Muscle of leg (tissue), 11 donors: ENCODE measurements around the gene TRMT44. TPM values are rescaled to one million over a fixed set of nuclear protein-coding genes. Genes with fewer than 3 reads are reported as not detected.
"Not testable (repeated sequence)": the region's sequence is repeated elsewhere in the genome, so short reads cannot be mapped to it uniquely, and the experiment has no call there.

ENCODE experiments used
- DNase-seq: peaks from one replicate; pipeline ENCODE4 v3.0.0; 2013
- H3K27ac ChIP-seq: one replicate; pipeline ENCODE4 v1.5.1; 2013; ENCODE audit warnings: mild to moderate bottlenecking, low read length, control low read depth
- H3K27me3 ChIP-seq: one replicate; pipeline ENCODE4 v1.6.1; 2013; ENCODE audit warnings: low read length; ENCODE audit not compliant: control insufficient read depth, insufficient read depth
- H3K36me3 ChIP-seq: one replicate; pipeline ENCODE4 v1.6.1; 2013; ENCODE audit warnings: low read length; ENCODE audit not compliant: control insufficient read depth, insufficient read depth
- H3K4me1 ChIP-seq: one replicate; pipeline ENCODE4 v1.6.1; 2013; ENCODE audit warnings: low read length; ENCODE audit not compliant: control insufficient read depth, insufficient read depth
- H3K4me3 ChIP-seq: one replicate; pipeline ENCODE4 v1.5.1; 2013; ENCODE audit warnings: low read length, control low read depth
- H3K9me3 ChIP-seq: replicated peaks from 2 replicates; pipeline ENCODE4 v1.6.1; 2013; ENCODE audit warnings: low read depth, low read length; ENCODE audit not compliant: control insufficient read depth
- WGBS: methylation state at CpG from one replicate; pipeline ENCODE4 v1.1.5; 2013; ENCODE audit warnings: missing lambda C conversion rate; ENCODE audit not compliant: insufficient coverage; 5-methylcytosine and 5-hydroxymethylcytosine counted together
- polyA plus RNA-seq, 8 donors: library from polyadenylated mRNA; unstranded; fragments of 120-200 nt; gene quantifications; one replicate each; pipeline versions ENCODE4 v1.2.1 to v1.2.3, GENCODE V29; 2013; ENCODE audit warnings: inconsistent platforms in 1 of 8, low replicate concordance in 1 of 8; ENCODE audit not compliant: insufficient read length in 8 of 8, insufficient read depth in 1 of 8
- total RNA-seq: library from RNA; stranded (reverse); fragments of 120-200 nt; gene quantifications from one replicate; pipeline ENCODE4 v1.2.4, GENCODE V29; 2013

TRMT44 gene
- total and polyA plus RNA-seq, 9 donors, result 8.1 to 13.9 (median 10.3) TPM

DNA sequence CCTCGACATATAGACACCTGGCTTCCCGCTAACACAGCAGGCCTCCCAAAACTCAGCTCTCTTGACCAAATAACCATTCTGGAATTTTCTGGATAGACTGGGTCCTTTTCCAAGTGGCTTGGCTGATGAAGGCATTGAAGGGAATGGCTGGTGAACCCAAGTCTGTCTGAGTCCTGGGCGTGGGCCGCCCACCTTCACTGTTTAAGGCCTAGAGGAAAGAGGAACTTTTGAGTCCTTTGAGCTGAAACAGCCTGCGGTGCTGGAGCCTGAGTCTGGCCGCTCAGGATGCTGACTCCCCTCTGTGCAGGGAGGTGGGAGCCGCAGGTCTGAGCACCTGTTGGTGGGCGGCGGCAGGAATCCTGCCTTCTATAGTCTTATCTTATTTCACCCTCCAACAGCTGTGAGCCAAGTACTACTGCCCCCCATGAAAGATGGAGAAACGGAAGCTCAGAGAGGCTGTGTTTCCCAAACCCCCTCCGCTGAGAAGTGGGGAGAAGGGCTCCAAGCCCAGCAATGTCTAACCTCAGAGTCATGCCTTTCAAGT is 23.4 kb upstream of the TRMT44 start:
- Histone ChIP-seq H3K4me3 (no peak overlapping the region), H3K36me3 (peaks cover 24% of the 10 kb centered on the region), H3K9me3 (no peaks in the 10 kb centered on the region), H3K4me1 (peaks cover 3% of the 10 kb centered on the region), H3K27ac (no peak overlapping the region), H3K27me3 (no peaks in the 10 kb centered on the region)
- DNase-seq, result no peak
- 79% methylated on average over 4 of the region's 11 CpGs for WGBS

DNA sequence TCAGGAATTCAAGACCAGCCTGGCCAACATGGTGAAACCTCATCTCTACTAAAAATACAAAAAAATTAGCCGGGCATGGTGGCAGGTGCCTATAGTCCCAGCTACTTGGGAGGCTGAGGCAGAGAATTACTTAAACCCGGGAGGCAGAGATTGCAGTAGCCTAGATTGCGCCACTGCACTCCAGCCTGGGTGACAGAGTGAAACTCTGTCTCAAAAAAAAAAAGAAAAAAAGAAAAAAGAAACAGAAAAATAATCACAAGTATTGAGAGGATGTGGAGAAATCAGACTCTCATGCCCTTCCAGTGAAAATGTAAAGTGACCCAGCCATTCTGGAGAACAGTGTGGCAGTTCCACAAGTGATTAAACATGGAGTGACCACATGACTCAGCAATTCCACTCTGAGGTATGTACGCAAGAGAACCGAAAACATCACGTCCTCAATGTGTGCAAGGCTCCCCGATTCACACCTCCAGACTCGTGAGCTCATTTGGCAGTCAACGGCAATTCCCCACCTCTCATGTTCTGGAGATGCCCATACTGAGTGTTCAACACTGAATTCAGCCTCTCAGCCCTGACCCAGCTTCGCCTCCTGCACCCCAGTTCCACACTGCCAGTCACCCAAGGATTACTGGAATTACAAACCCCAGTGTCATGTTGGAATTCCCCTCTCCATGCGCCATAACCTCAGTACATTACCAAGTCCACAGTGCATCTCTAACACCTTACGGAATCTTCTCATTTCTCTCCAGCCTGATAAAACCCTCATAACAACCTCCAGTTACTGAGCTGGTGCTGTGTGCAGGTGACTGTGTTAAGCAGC is 21.1 kb upstream of the TRMT44 start:
- WGBS, result 90% methylated on average over 7 of the region's 12 CpGs
- no peaks in the 10 kb centered on the region for H3K9me3 ChIP-seq
- no peak overlapping the region for H3K4me3 ChIP-seq
- no peak for DNase-seq
- H3K36me3 ChIP-seq, result peaks cover 14% of the 10 kb centered on the region
- no peaks in the 10 kb centered on the region for H3K27me3 ChIP-seq
- peaks cover 3% of the 10 kb centered on the region for H3K4me1 ChIP-seq
- H3K27ac ChIP-seq, result no peak overlapping the region

DNA sequence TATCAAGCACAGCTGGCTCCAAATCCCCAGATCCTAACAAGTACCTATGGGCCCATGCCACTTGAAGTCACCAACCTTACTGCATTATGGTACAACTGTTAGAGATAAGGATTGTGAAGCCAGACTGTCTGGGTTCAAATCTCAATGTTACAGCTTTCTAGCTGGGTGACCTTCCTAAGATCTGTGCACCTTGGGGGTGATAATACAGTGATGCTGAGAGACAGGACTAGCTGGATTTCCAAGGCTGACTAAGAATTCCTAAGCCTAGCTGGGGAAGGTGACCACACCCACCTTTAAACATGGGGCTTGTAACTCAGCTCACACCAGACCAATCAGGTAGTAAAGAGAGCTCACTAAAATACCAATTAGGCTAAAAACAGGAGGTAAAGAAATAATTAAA is 20.4 kb upstream of the TRMT44 start:
- H3K36me3 ChIP-seq, H3K9me3 ChIP-seq, H3K4me3 ChIP-seq, H3K27me3 ChIP-seq, H3K27ac ChIP-seq, DNase-seq, H3K4me1 ChIP-seq: not testable (repeated sequence)

DNA sequence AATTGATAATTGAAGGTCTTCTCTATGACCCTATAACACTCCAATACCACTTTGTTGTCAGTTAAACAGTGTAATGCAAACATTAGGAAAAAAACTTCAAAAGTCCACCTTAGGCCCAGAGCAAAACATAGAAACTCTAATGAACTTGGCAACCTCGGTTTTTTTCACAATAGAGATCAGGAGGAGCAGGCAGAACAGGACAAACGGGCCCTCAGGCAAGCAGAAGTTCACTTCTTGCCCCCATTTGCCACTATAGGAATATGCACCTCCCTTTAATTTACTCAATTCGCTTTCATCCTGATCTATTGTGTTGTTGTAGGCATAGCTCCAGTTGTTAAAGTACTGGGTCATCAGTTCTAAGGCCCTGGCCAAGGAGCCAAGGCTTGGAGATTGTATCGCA is 18.2 kb upstream of the TRMT44 start:
- WGBS, result 89% methylated on average over 1 of the region's 4 CpGs
- H3K27ac ChIP-seq, result no peak overlapping the region

GRCh38 chr4:8422786-8423185 is 17.8 kb upstream of the TRMT44 start:
- Histone ChIP-seq H3K4me1 (peaks cover 15% of the 10 kb centered on the region), H3K4me3 (no peak overlapping the region), H3K27ac (no peak overlapping the region), H3K9me3 (no peaks in the 10 kb centered on the region), H3K36me3 (no peaks in the 10 kb centered on the region), H3K27me3 (no peaks in the 10 kb centered on the region)
- 100% methylated on average over 2 of the region's 5 CpGs for WGBS
- DNase-seq, result no peak

More for the DNA sequence above, 18.2 kb upstream of the TRMT44 start:
- H3K4me3 ChIP-seq, result no peak overlapping the region
- no peaks in the 10 kb centered on the region for H3K27me3 ChIP-seq
- DNase-seq, result no peak
- no peaks in the 10 kb centered on the region for H3K9me3 ChIP-seq
- H3K4me1 ChIP-seq, result peaks cover 11% of the 10 kb centered on the region
- no peaks in the 10 kb centered on the region for H3K36me3 ChIP-seq

GRCh38 chr4:8427262-8427661 is 13.3 kb upstream of the TRMT44 start:
- no peaks in the 10 kb centered on the region for H3K27me3 ChIP-seq
- peak overlapping the region; percentile 94 for H3K27ac ChIP-seq
- H3K36me3 ChIP-seq, result no peaks in the 10 kb centered on the region
- WGBS, result 83% methylated on average over 13 of the region's 17 CpGs
- H3K4me1 ChIP-seq, result peaks cover 22% of the 10 kb centered on the region
- peak overlapping the region; percentile 80 for H3K4me3 ChIP-seq
- DNase-seq, result no peak
- no peaks in the 10 kb centered on the region for H3K9me3 ChIP-seq

DNA sequence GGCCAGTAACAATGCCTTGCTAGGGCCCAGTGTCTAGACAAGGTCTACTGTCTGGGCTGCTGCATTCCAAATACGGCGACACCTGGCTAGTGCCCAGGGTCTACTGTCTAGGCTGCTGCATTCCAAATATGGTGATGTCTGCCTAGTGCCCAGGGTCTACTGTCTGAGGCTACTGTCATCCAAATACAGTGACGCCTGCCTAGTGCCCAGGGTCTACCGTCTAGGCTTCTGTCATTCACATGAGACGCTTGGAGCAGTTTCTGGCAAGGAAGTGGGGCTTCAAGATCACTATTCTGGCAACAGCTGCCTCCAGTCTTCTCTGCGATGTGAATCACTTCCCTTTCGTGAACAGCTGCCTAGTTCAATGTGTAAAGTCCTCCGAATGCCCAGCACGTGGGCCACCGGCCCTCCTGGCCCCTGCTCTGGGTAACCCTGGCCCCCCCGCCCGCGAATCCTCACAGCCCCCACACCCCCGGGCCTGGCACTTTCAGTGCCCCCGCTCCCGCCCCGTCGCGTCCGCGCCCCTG is 12.8 kb upstream of the TRMT44 start:
- no peaks in the 10 kb centered on the region for H3K36me3 ChIP-seq
- WGBS, result 1% methylated on average over 16 of the region's 21 CpGs
- no peaks in the 10 kb centered on the region for H3K9me3 ChIP-seq
- peak overlapping the region; percentile 94 for H3K27ac ChIP-seq
- DNase-seq, result peak; percentile 91
- peaks cover 23% of the 10 kb centered on the region for H3K4me1 ChIP-seq
- peak overlapping the region; percentile 80 for H3K4me3 ChIP-seq
- no peaks in the 10 kb centered on the region for H3K27me3 ChIP-seq

- Histone ChIP-seq H3K27me3 (no peaks in the 10 kb centered on the region), H3K4me1 (peaks cover 25% of the 10 kb centered on the region), H3K9me3 (no peaks in the 10 kb centered on the region), H3K36me3 (no peaks in the 10 kb centered on the region), H3K27ac (peak overlapping the region; percentile 94), H3K4me3 (peak overlapping the region; percentile 80)
- 2% methylated on average over 54 of the region's 56 CpGs for WGBS
- peak; percentile 91 for DNase-seq
Measured at GRCh38 chr4:8428288-8429097, 12.1 kb upstream of the TRMT44 start.

GRCh38 chr4:8431553-8431952 is 9.0 kb upstream of the TRMT44 start:
- Histone ChIP-seq H3K36me3 (no peaks in the 10 kb centered on the region), H3K27me3 (no peaks in the 10 kb centered on the region), H3K4me1 (peaks cover 29% of the 10 kb centered on the region), H3K9me3 (no peaks in the 10 kb centered on the region), H3K27ac (no peak overlapping the region), H3K4me3 (no peak overlapping the region)
- WGBS, result no CpG with 5 or more reads among the region's 5 CpGs
- no peak for DNase-seq

DNA sequence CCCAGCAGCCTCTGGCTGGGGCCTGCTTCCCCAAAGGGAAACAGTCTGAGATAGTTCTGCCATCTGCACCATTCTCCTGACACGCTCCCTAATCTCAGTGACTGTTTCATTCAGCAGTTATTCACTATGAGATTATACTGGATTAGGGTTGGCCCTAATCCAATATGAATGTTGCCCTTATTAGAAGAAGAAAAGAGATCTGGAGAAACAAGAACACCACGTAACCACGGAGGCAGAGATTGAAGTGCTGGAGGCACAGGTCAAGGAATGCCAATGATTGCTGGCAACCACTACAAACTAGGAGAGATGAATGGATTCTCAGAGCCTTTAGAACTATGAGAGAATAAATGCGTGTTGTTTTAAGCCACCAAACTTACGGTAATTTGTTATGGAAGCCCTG is 7.4 kb upstream of the TRMT44 start:
- H3K27me3 ChIP-seq, result no peaks in the 10 kb centered on the region
- peaks cover 18% of the 10 kb centered on the region for H3K4me1 ChIP-seq
- no peak overlapping the region for H3K27ac ChIP-seq
- H3K36me3 ChIP-seq, result no peaks in the 10 kb centered on the region
- no peak for DNase-seq
- no peaks in the 10 kb centered on the region for H3K9me3 ChIP-seq
- H3K4me3 ChIP-seq, result no peak overlapping the region
- 100% methylated on average over 2 of the region's 5 CpGs for WGBS
